Natural killer cell (primary cell): ENCODE results near the gene ATP6V1G2. TPM values are rescaled to one million over a fixed set of nuclear protein-coding genes. Genes with fewer than 3 reads are reported as not detected.

Experiments used
- ATAC-seq, 3 donors: fragments of 150-1000 bp in 2 of 3; fragments of 200-7000 bp in 1 of 3; cut with Tn5 transposase; 1 replicate in 1 of 3; 2 replicates in 2 of 3; pipeline ENCODE4 v1.10.0; 2021; ENCODE audit warnings: mild to moderate bottlenecking in 2 of 3, moderate library complexity in 2 of 3
- DNase-seq, 2 donors: peaks; one replicate each; pipeline versions ENCODE4 v3.0.0 to v3.0.0-alpha.2; 2013 to 2021; ENCODE audit warnings: mixed read lengths in 1 of 2
- H3K27ac ChIP-seq: one replicate; pipeline ENCODE4 v1.5.1; 2013; ENCODE audit warnings: mild to moderate bottlenecking, low read length
- H3K27me3 ChIP-seq: one replicate; pipeline ENCODE4 v1.6.1; 2013; ENCODE audit warnings: low read length; ENCODE audit not compliant: control insufficient read depth, insufficient read depth
- H3K36me3 ChIP-seq: one replicate; pipeline ENCODE4 v1.6.1; 2013; ENCODE audit warnings: low read length; ENCODE audit not compliant: control insufficient read depth, insufficient read depth
- H3K4me1 ChIP-seq: one replicate; pipeline ENCODE4 v1.6.1; 2013; ENCODE audit warnings: low read length; ENCODE audit not compliant: control insufficient read depth, insufficient read depth
- H3K4me3 ChIP-seq: one replicate; pipeline ENCODE4 v1.5.1; 2013; ENCODE audit warnings: low read length
- H3K9me3 ChIP-seq: one replicate; pipeline ENCODE4 v1.6.1; 2013; ENCODE audit warnings: low read length; ENCODE audit not compliant: control insufficient read depth, insufficient read depth
- H3K27ac Mint-ChIP-seq, 2 donors: one replicate each; pipeline ENCODE4 v1.8.0; 2022; ENCODE audit warnings: mild to moderate bottlenecking in 2 of 2, mixed read lengths in 2 of 2, moderate library complexity in 1 of 2
- H3K27me3 Mint-ChIP-seq, 2 donors: one replicate each; pipeline ENCODE4 v1.8.0; 2022; ENCODE audit warnings: low read depth in 2 of 2, mixed read lengths in 2 of 2
- H3K36me3 Mint-ChIP-seq: one replicate; pipeline ENCODE4 v1.8.0; 2022; ENCODE audit warnings: mixed read lengths
- H3K4me1 Mint-ChIP-seq, 2 donors: one replicate each; pipeline ENCODE4 v1.8.0; 2022; ENCODE audit warnings: mixed read lengths in 2 of 2
- H3K4me3 Mint-ChIP-seq: one replicate; pipeline ENCODE4 v1.8.0; 2022; ENCODE audit warnings: mild to moderate bottlenecking, moderate library complexity, mixed read lengths
- H3K9me3 Mint-ChIP-seq, 2 donors: one replicate each; pipeline ENCODE4 v1.8.0; 2022; ENCODE audit warnings: mixed read lengths in 2 of 2
- WGBS: methylation state at CpG from one replicate; pipeline ENCODE4 v1.1.7; 2013; ENCODE audit warnings: missing lambda C conversion rate; ENCODE audit not compliant: insufficient coverage; 5-methylcytosine and 5-hydroxymethylcytosine counted together
- intact Hi-C: fragments of 100-400 bp; cut with micrococcal nuclease; formaldehyde crosslinking; loops from one replicate; pipeline ENCODE4 v1.14.2; 2022
- total RNA-seq, 4 donors: library from RNA; stranded (reverse); fragments of 120-200 nt in 1 of 4; gene quantifications; one replicate each; pipeline versions ENCODE4 v1.2.3 to v1.2.4, GENCODE V29; 2013 to 2022
- TF ChIP-seq, protein P1 (sequence below): fragments of 200-600 bp; IDR thresholded peaks from one replicate; pipeline ENCODE4 v1.8.0; 2022; ENCODE audit warnings: antibody characterized with exemption

Gene ATP6V1G2
- total RNA-seq, 3 donors from 2014 or later (not counting 1 experiment from before 2014, with no cell fraction given) = 1.0 to 2.5 (median 2.1) TPM

DNA sequence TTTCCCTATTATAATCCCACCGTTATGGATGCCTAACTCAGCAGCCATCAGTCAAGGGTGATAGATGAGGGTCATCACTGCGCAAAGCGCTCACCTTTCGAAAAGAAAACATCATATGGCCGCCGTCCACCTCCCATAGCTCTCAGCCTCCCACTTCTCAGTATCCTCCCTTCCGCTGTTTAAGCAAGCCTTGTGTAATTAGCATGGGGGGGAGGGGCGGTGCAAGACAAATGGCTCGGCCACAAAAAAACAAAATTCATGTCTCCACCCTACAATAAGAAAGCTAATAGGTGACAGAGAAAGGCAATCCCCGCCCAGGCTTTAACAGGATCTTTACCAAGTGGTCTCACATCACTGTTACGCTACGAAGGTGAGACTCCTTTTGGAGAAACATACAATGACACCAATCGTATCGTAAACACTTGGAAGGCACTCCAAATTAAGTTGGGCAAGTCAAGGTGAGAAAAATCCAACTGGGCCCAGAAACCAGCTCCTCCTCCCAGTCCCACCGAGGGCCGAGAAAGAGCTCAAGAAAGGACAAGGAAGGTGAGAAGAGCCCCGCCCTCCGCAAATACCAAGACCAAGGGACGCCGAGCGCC lies 5.2 kb downstream of the ATP6V1G2 start:
- no peaks in the 10 kb centered on the region for H3K9me3 Mint-ChIP-seq
- peak overlapping the region; percentile 77 for H3K4me3 ChIP-seq
- peak overlapping the region; percentile 94 to 96 for H3K27ac Mint-ChIP-seq
- no peaks in the 10 kb centered on the region for H3K9me3 ChIP-seq
- no peaks in the 10 kb centered on the region for H3K27me3 Mint-ChIP-seq
- peaks cover 37% of the 10 kb centered on the region for H3K36me3 ChIP-seq
- DNase-seq = peak; percentile 65 to 87
- H3K4me3 Mint-ChIP-seq = peak overlapping the region; percentile 99
- TF ChIP-seq, protein P1, sequence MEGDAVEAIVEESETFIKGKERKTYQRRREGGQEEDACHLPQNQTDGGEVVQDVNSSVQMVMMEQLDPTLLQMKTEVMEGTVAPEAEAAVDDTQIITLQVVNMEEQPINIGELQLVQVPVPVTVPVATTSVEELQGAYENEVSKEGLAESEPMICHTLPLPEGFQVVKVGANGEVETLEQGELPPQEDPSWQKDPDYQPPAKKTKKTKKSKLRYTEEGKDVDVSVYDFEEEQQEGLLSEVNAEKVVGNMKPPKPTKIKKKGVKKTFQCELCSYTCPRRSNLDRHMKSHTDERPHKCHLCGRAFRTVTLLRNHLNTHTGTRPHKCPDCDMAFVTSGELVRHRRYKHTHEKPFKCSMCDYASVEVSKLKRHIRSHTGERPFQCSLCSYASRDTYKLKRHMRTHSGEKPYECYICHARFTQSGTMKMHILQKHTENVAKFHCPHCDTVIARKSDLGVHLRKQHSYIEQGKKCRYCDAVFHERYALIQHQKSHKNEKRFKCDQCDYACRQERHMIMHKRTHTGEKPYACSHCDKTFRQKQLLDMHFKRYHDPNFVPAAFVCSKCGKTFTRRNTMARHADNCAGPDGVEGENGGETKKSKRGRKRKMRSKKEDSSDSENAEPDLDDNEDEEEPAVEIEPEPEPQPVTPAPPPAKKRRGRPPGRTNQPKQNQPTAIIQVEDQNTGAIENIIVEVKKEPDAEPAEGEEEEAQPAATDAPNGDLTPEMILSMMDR = no peak
- 0% methylated on average over 18 of the region's 21 CpGs for WGBS
- intact Hi-C loops = loop anchor here (1.0 to 10.0 kb wide), 5 partner anchors 48 to 291 kb away; partner anchors contain the start of genes CLIC1, CSNK2B, LY6G5B and PRRC2A
- no peaks in the 10 kb centered on the region for H3K27me3 ChIP-seq
- H3K4me1 Mint-ChIP-seq = peaks cover 49 to 54% of the 10 kb centered on the region in 2 donors
- peaks cover 30% of the 10 kb centered on the region for H3K36me3 Mint-ChIP-seq
- peaks cover 29% of the 10 kb centered on the region for H3K4me1 ChIP-seq
- peak overlapping the region; percentile 92 for H3K27ac ChIP-seq
- ATAC-seq = peak; percentile 54 to 70 (median 56)

DNA sequence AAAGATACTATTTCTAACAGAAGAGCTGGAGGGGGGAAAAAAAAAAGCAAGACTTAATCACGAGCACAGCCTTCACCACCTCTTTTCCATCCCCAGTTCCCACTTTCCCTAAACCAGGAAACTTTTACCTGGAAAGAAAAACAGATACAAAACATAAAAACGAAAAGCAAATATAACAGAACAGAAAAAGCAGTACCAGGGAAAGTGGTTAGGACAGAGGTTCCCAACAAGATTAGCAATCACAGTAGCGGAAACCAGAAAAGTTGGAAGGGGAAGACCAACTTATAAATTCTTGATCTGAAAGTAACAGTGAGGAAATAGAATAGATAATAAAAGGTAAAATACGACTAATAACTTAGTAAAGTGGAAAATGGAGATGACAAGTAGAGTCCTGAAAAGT lies 5.8 kb downstream of the ATP6V1G2 start:
- Histone ChIP-seq H3K27ac (peak overlapping the region; percentile 92), H3K4me3 (peak overlapping the region; percentile 77), H3K4me1 (peaks cover 28% of the 10 kb centered on the region), H3K27me3 (no peaks in the 10 kb centered on the region), H3K36me3 (peaks cover 42% of the 10 kb centered on the region), H3K9me3 (no peaks in the 10 kb centered on the region)
- no peaks in the 10 kb centered on the region for H3K27me3 Mint-ChIP-seq
- peaks cover 33% of the 10 kb centered on the region for H3K36me3 Mint-ChIP-seq
- ATAC-seq = no peak
- H3K4me3 Mint-ChIP-seq = peak overlapping the region; percentile 99
- H3K9me3 Mint-ChIP-seq = no peaks in the 10 kb centered on the region
- TF ChIP-seq, protein P1 = no peak
- 38% methylated on average over 2 of the region's 4 CpGs for WGBS
- peak overlapping the region; percentile 94 to 96 for H3K27ac Mint-ChIP-seq
- no peak for DNase-seq
- intact Hi-C loops = loop anchor here (1.0 to 10.0 kb wide), 5 partner anchors 48 to 292 kb away; partner anchors contain the start of genes CLIC1, CSNK2B, LY6G5B and PRRC2A
- peaks cover 54 to 59% of the 10 kb centered on the region in 2 donors for H3K4me1 Mint-ChIP-seq

DNA sequence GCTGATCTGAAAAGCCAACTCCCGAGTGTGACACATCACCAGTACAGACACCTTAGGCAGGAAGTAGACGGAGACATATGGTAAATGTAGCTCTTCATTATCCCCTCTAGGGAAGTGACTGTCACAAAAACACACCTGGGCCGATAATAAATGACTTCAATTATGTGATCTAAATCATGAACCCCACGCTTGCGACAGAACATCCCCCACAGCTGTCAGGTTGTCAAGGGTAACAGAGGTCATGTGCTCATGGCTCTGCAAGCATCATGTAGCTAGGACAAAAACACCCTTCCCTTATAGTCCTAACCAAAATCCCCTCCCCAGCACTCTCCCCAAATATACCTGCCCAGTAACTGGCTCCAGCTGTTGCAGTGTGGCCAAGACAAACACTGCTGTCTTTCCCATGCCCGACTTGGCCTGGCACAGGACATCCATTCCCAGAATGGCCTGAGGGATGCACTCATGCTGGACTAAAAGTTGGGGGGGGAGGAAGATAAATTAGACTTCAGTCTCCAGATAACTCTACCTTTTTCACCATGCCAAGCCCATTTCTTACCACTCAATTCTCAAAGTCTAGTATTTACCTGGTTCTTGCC lies 7.5 kb downstream of the ATP6V1G2 start:
- no peak overlapping the region for H3K27ac ChIP-seq
- H3K4me3 ChIP-seq = no peak overlapping the region
- no peaks in the 10 kb centered on the region for H3K9me3 ChIP-seq
- peaks cover 59% of the 10 kb centered on the region for H3K36me3 ChIP-seq
- H3K4me1 ChIP-seq = peaks cover 28% of the 10 kb centered on the region
- Mint-ChIP-seq H3K27ac (peak overlapping the region; percentile 94 to 96), H3K9me3 (no peaks in the 10 kb centered on the region), H3K4me1 (peaks cover 55 to 62% of the 10 kb centered on the region in 2 donors), H3K27me3 (no peaks in the 10 kb centered on the region), H3K4me3 (peak overlapping the region; percentile 99), H3K36me3 (peaks cover 33% of the 10 kb centered on the region)
- 59% methylated on average over 6 of the region's 6 CpGs for WGBS
- DNase-seq (peak in 1 of 2 donors; percentile 27), ATAC-seq (no peak)
- TF ChIP-seq, protein P1 = no peak
- intact Hi-C loops = no loop called here
- no peaks in the 10 kb centered on the region for H3K27me3 ChIP-seq
